Measurements from ENCODE around the gene TMEM205.

TMEM205 gene

GRCh38 chr19:11304936-11305335, 41.1 kb downstream of the TMEM205 start:
- in situ Hi-C loops (cut with HindIII; ENCODE audit: low sequenced_read_pairs) = no loop called here

GRCh38 chr19:11300811-11301120, 45.3 kb downstream of the TMEM205 start:
- in situ Hi-C loops (cut with HindIII; ENCODE audit: low sequenced_read_pairs) = no loop called here

GRCh38 chr19:11299946-11300810, 45.9 kb downstream of the TMEM205 start:
- in situ Hi-C loops (cut with HindIII; ENCODE audit: low sequenced_read_pairs) = no loop called here

GRCh38 chr19:11296264-11296663, 49.8 kb downstream of the TMEM205 start:
- in situ Hi-C loops (cut with HindIII; ENCODE audit: low sequenced_read_pairs) = no loop called here

GRCh38 chr19:11295665-11296245, 50.3 kb downstream of the TMEM205 start, which contains the start of gene TSPAN16:
Gene TSPAN16 (plus strand): TSS chr19:11296160. CDS start chr19:11296298, 138 bp downstream.
- in situ Hi-C loops (cut with HindIII; ENCODE audit: low sequenced_read_pairs) = no loop called here

GRCh38 chr19:11295180-11295579, 50.9 kb downstream of the TMEM205 start:
- in situ Hi-C loops (cut with HindIII; ENCODE audit: low sequenced_read_pairs) = no loop called here

- in situ Hi-C loops (cut with HindIII; ENCODE audit: low sequenced_read_pairs) = no loop called here
Measured at GRCh38 chr19:11293433-11294389, 52.4 kb downstream of the TMEM205 start.

Data from DLD1 (cell line).